OCI-LY7 (cell line): ENCODE measurements around the gene MRPL20.

Experiments
- CTCF ChIP-seq: fragments of 200-600 bp; sonication (generic); conservative IDR thresholded peaks from 2 replicates; pipeline ENCODE4 v1.5.1; 2014; ENCODE audit warnings: mild to moderate bottlenecking, antibody characterized with exemption, low read length, moderate library complexity, mixed read lengths
- EZH2phosphoT487 ChIP-seq: fragments of 200-600 bp; sonication (generic); IDR thresholded peaks from 2 replicates; pipeline ENCODE4 v1.6.1; 2018; ENCODE audit warnings: low read depth, borderline replicate concordance, mild to moderate bottlenecking, mixed run types, antibody characterized with exemption, low read length, moderate library complexity, mixed read lengths

GRCh38 chr1:1434131-1434823, 27.2 kb upstream of the MRPL20 start:
- TF ChIP-seq CTCF (no peak), EZH2phosphoT487 (no peak)
